Activated effector memory CD4-positive, alpha-beta T cell treated with Interleukin-2 at 50 U/mL for 16 hours (primary cell): Measurements from ENCODE around the gene UGT1A4.

Experiments used
- DNase-seq: peaks from one replicate; pipeline ENCODE4 v3.0.0-alpha.2; 2020

UGT1A4 gene

GRCh38 chr2:233718552-233718951 is at the start of gene UGT1A4:
Gene UGT1A4 (plus strand): TSS chr2:233718736. CDS start chr2:233718821, 85 bp downstream.
- DNase-seq, result no peak

- no peak for DNase-seq
Observed at GRCh38 chr2:233671290-233672161, 47.0 kb upstream of the UGT1A4 start, which contains the start of gene UGT1A9. Gene UGT1A9 (plus strand): TSS chr2:233671898. CDS start chr2:233671935, 37 bp downstream.

GRCh38 chr2:233672886-233673285 is 45.6 kb upstream of the UGT1A4 start:
- no peak for DNase-seq

- no peak for DNase-seq
Observed at GRCh38 chr2:233673896-233674295, 44.6 kb upstream of the UGT1A4 start.

- DNase-seq, result no peak
Observed at GRCh38 chr2:233674314-233674713, 44.2 kb upstream of the UGT1A4 start.

DNA sequence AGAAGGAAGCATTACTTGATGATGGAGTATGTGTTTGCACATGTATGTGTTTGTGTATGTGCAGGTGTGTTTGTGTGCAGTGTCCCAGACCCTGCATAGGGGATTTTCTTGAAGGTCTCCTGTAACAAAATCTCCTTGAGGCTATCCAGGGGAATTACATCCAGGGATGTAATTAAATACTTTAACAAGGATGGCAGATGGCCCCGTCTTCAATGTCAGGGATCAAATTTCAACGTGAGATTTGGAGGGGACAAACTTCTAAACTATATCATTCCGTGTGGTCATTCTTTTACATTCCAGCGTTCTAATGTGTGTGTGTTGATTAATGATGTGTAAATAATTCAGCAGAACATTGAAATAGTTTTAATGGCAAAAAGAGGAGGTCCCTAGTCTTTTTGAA is 43.5 kb upstream of the UGT1A4 start:
- DNase-seq, result no peak

DNA sequence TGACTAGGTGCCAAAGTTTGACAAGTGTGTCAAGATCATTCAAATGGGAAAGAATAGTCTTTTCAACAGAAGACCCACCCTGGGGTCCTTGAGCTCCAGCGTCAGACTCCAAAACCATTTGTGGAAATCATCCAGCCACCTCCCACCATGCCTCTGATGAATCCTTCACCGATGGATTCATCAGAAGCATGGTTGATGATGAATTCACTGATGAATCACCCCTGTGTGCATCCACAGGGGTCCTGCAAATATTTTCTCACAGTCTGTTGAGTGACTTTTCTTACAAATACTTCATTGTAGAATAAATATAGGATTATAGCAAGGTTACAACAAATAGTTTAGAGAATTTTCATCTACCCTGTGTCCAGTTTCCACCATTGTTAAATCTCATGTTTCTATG is 42.5 kb upstream of the UGT1A4 start:
- no peak for DNase-seq

DNA sequence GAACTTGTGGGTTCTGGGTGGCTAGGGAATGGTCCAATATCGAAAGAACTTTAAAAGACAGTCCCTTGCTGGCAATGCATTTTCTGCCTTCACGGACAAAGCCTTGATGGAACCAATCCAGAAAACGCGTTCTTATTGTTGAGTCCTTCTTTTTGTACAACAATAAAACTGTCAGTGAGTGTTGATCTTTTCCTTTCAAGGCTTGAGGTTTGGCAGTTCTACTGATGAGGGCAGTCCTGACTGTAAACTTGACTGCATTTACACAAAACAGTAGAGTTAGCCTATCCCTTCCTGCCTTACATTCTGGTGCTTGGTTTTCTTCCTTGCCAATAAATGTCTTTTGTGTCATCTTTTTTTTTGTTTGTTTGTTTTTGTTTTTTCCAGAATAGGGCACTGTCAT is 39.3 kb upstream of the UGT1A4 start:
- no peak for DNase-seq

DNA sequence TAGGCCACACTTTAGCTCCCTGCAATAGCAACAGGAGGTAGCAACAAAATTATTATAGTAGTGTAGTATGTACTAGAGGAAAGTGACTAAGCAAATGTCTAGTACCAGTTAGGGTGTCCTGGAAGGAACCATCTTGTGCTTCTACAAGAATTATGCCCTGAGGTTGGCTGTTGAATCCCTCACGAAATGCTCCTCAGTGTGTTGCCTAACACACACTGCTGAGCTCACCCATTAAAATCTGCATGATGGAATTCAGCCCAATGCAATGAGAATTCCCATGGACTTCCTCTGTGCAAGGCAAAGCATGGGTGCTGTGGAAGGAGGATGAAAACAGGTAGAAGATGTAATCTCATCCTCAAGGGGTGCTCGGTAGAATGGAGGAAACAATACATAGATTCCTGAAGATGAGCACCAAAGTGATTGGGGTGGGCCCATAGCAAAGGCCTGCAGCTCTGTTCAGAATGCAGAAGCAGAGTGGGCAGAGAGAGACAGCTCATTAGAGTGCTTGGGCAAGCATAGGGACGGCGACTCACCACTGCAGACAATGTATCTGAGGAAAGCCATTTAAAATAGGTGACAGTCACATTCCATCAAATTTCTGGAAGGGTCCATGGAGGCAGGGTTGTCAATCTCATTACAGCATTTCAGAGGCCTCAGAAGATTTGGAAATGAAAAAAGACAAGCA is 38.0 kb upstream of the UGT1A4 start:
- no peak for DNase-seq

DNA sequence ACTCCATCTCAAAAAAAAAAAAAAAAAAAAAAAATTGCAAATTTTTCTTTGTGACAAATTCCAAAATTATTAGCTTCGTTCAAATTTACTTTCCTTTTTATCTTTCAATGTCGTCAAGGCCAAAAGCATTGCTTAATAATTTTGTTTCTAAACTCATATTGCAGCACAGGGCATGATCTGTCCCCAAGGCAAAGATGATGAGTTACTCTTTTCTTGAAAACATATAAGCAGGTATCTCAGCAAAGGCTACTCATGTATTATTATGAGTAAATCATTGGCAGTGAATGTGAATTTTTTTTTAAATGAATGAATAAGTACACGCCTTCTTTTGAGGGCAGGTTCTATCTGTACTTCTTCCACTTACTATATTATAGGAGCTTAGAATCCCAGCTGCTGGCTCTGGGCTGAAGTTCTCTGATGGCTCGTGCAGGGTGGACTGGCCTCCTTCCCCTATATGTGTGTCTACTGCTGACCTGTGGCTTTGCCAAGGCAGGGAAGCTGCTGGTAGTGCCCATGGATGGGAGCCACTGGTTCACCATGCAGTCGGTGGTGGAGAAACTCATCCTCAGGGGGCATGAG is 36.9 kb upstream of the UGT1A4 start, which contains the start of gene UGT1A7:
Gene UGT1A7 (plus strand): TSS at position 381 of the 579 bp plus-strand sequence. CDS start 37 bp downstream, at position 418.
- DNase-seq, result no peak

- DNase-seq, result no peak
Observed at GRCh38 chr2:233684640-233685039, 33.9 kb upstream of the UGT1A4 start.

DNA sequence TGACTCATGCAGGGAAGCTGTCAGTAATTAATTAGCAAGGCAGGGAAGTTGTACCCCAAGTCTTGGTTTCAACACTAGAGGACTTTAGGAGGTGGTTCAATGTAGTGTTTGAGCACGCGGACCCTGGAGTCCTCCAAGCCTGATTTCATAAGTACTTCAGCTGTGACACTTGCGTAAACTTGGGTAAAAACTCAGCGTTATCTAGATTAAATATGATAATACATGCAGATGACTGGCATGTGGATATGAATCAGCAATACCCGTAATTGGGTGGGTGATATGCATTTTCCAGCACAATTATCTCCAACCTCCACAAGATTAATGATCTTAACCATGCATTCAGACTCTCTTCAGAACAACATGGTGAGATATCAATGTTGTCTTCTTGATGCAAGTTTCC is 31.6 kb upstream of the UGT1A4 start:
- no peak for DNase-seq

DNA sequence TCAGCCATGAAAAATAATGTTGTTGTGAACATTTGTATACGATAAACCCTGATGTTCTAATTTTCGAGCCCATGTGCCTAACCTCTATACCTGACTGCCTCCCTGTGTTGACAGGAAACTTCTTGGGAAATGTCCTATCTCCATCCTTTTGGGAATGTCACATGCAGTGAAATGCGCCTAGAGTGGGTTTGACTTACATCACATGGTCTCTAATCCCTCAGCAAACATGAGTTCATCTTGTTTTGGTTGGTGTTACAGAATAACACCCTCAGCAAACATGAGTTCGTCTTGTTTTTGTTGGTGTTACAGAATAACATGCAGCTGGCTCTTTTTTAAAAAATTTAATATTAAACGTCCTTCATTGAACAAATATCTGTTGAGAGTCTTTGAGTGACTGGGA is 30.2 kb upstream of the UGT1A4 start:
- DNase-seq, result no peak

DNA sequence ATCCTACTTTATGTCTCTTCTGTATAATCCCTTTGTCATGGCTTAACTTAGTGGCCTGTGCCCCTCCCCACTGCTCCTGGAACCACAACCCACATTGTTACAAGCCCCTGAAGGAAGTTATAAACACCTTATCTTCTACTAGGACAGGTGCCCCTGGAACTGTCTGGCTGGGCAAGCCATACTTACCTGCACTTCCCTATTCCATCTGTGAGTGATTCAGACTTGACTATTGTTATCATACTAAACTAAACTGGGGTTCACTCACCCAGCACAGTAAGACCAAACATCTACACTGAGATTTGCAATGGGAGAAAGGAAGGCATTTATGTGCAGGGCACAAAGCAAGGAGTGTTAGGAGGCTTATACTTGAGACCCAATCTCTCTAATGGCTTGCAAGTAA is 29.5 kb upstream of the UGT1A4 start:
- DNase-seq, result no peak

- no peak for DNase-seq
Observed at GRCh38 chr2:233689501-233689900, 29.0 kb upstream of the UGT1A4 start.

- no peak for DNase-seq
Observed at GRCh38 chr2:233690444-233690843, 28.1 kb upstream of the UGT1A4 start.

GRCh38 chr2:233691443-233692433 is 26.8 kb upstream of the UGT1A4 start:
- no peak for DNase-seq

GRCh38 chr2:233692648-233693047 is 25.9 kb upstream of the UGT1A4 start, which contains the start of gene UGT1A6:
Gene UGT1A6 (plus strand): TSS chr2:233692890. CDS start chr2:233693005, 115 bp downstream.
- DNase-seq, result no peak

- DNase-seq, result no peak
Observed at GRCh38 chr2:233693963-233694362, 24.6 kb upstream of the UGT1A4 start.

- no peak for DNase-seq
Observed at GRCh38 chr2:233698740-233699139, 19.8 kb upstream of the UGT1A4 start.

- no peak for DNase-seq
Observed at GRCh38 chr2:233699424-233700027, 19.0 kb upstream of the UGT1A4 start.
